Stimulated activated CD4-positive, alpha-beta T cell treated with anti-CD3 and anti-CD28 coated beads, Interleukin-4, amount 100 ng/mL, for 4 hours (primary cell): ENCODE measurements around the gene PLA2G4B.

Source experiments
- DNase-seq, 2 experiments: peaks; one replicate each; pipeline ENCODE4 v3.0.0-alpha.2; 2020

PLA2G4B gene

GRCh38 chr15:41838400-41838897 lies at the start of gene PLA2G4B:
TSS of gene PLA2G4B (plus strand) at chr15:41838847. CDS start at chr15:41838914, 67 bp downstream.
- DNase-seq, result no peak

DNA sequence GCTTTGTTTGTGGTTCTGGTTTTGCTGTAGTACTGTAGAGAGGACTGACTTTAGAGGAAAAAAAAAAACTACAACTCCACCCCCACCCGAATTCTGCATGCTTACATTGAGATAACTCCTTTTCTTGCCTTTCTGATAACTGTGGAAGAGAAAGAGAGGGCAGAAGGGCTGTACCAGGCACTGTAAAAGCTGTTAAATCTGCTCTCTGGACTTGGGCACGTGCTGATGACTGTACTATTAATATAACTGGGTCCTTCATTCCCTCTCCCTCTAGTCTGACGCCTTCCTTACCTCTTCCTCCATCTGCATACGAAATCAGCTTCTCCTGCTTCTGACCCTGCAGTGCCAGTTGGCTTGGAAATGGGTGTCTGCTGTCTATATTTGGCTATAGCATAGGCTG lies 49.4 kb upstream of the PLA2G4B start:
- no peak for DNase-seq

- DNase-seq, result no peak
Observed at GRCh38 chr15:41789662-41790061, 49.0 kb upstream of the PLA2G4B start.

GRCh38 chr15:41790169-41790568 lies 48.5 kb upstream of the PLA2G4B start:
- no peak for DNase-seq

DNA sequence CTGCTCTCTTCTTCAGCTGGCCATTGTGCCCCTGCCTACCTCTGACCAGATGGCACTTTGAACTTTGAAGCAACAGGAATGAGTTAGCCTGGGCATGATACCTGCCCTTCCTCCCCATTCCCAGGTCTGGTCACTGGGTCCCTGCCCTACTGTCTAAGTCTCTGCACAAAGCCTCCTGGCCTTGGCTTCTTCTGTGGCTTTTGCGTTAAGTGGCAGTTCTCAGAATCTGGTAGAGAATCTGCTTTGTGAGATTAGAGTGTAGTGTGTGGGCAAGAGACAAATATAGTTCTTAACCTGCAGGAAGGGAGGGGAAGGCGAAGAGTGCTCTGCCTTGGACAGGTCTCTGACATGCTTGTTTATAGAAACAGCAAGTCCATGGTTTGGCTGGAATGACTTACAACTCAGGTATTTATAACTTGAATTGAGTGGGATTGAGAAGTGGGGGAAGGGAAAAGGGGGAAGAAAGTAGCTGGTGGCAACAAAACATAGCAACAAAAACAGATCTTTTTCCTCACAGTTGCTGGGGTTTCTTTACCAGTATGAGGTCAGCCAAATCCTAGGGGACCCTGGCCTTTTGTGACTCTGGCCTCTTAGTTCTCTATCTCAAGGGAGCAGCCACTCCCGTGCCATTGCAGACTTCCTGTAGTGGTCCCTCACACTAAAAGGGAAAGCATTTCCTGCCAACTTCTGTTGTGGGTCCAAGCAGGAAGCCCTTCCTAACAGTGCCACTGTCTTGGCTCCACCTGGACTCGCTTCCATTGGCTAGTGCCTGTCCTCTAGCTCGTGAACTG lies 47.7 kb upstream of the PLA2G4B start:
- no peak for DNase-seq

GRCh38 chr15:41791547-41791937 lies 47.1 kb upstream of the PLA2G4B start:
- DNase-seq, result no peak

DNA sequence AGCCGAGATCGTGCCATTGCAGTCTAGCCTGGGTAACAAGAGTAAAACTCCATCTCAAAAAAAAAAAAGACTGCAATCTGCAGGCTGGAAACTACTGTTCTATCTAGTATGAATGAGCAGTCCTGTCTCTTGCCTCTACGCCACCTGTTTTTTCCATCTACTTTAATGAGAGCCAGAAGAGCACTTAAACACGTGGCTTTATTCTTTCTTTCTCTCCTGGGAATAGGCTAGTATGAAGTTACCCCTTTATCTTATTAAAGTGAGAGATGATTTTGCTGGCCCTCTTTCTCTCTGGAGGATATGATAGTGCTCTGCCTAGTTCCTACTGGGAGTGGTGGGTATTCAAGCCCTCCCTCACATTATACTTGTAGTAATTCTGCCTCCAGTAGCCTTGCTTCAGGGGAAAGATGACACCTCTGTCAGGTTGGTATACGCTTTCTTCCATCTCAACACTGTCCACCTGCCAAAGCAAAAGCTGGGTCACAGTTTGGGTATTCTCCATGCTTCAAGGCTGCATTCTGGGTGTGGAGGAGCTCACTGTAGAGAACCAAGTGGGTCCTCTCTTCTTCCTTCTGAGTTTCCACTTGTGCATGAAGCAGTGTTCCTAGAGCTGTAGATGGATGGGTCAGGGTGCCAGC lies 46.5 kb upstream of the PLA2G4B start:
- DNase-seq, result no peak

DNA sequence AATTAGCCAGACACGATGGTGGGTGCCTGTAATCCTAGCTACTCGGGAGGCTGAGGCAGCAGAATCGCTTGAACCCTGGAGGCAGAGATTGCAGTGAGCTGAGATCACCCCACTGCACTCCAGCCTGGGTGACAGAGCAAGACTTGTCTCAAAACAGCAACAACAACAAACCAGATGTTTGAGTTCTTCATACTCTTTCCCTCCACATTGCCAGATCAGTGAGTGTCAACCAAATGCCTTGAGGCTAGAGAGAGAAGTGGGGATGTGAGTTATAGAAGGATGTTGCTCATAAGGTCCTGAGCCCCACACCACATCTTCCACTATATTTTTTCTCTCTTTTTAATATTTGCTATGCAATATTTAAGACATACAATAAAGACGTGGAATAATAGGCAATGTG lies 44.6 kb upstream of the PLA2G4B start:
- no peak for DNase-seq

- DNase-seq, result no peak
Observed at GRCh38 chr15:41795996-41796856, 42.4 kb upstream of the PLA2G4B start.

DNA sequence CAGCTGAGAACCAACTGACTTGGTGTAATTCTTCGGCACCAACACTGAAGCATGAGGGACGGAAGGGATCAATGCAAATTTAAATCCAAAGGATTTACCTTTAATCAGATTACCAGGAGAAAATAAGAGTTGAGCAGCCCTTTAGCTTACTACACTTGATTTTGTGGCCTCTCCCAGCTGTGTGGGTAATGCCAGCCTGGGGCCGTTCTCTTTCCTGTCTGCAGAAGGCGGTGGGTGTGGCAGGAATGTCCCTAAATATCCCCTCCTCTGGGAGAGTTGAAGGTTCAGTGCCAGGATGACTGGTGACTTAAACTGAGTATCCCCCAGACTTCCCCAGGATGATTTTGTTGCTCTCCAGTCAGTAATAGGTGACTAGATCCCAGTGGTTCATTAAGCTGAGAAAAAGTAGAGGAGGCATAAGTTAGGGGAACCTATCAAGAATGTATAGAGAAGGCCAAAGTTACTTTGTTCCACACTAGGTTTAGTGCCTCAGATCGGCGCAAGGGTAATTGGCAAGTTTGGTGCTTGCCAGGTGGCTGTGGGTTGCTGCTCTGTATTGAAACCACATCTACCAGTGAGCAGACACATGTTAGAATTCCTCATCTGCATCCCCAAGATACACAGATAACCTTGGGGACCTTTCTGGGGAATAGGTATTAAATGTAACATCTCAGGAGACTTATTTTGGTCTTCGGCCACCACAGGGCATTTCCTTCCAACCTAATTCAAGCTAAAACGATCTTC lies 41.3 kb upstream of the PLA2G4B start:
- DNase-seq, result no peak

- DNase-seq, result no peak
Observed at GRCh38 chr15:41798607-41799487, 39.8 kb upstream of the PLA2G4B start.

DNA sequence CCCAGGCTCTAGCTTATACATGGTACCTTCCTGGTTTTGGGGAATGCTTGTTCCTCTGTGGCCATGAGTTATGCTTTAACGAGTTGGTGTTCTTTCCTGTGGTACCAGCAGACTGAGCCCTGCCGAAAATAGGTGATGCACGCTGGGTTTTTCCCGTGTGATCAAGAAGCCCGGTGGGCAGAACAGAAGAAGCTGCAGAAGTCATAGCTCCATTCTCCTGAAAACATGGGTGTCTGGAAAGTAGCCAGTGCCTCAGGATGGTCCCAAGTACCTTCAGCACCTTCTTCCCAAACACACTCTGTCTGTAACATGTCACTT lies 39.2 kb upstream of the PLA2G4B start:
- DNase-seq, result no peak

GRCh38 chr15:41801185-41801584 lies 37.5 kb upstream of the PLA2G4B start:
- DNase-seq, result no peak

- no peak for DNase-seq
Observed at GRCh38 chr15:41801850-41802455, 36.7 kb upstream of the PLA2G4B start.

DNA sequence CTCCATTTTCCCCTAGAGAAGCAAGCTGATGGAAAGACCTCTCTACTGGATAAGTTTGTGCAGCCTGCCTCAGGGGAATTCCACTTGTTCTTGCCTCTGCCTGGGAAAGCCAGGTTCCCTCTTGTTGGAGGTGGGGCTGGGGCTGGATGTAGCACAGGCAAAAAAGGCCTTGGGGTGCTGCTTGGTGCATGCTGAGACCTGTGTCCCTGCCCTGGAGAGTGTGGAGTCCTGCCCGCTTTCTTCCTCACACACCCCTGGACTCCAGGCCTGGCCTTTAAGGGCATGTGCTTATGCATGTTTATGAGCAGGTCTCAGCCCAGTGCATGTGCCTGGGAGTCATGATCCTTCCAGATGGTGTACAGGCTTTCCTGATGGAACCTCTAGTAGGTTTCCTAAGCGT lies 34.3 kb upstream of the PLA2G4B start:
- no peak for DNase-seq

DNA sequence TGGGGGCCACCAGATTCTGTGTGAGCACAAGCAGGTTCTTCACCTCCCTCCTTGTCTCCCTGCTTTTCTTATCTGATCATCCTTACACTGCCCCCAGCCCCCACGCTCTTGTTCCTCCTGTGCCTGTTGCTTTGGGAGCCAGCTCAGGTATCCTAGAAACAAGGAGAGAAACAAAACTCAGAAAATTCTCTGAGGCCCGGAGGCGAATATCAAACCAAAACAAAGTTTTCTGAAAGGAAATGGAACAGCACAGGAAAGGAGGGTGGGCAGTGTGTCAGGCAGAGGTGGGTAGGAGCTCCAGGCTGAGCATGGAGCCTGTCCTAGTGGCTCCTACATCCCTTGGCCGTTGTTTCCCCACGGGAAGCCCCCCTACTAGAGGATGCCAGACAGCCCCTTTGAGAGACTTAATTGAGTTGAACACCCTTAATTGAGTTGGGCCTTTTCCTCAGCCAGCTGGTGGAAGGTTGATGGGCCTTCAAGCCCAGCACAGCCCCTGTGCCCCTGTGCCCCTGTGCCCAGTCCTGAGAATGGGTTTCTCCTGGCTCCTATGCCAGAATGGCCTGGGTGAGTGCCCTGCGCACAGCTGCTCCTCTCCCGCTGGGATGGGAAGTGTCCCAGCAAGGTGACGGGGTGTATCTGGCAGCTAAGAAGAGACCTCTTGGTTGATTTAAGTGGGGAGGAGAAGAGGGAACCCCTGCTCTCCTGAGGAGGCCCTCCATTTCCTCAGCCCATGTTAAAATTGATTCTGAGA lies 33.6 kb upstream of the PLA2G4B start:
- DNase-seq, result no peak

DNA sequence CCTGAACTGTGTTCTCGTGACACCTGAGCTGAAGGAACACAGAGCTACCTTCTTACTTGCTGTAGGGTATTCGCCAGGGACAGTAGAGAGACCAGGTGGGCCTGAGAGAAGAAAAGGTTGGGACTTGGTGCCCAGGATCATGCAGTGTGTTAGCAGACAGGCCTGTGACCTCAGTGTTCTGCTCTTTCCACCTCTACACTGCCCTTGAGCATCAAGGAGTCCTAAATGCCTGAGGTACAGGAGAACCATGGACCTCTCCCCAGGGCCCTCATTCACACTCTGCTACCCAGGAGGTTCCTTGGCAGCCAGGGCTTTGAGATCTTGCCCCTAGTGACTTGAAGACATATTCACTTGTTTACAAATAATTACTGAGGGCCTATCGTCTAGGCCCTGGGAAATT lies 32.9 kb upstream of the PLA2G4B start:
- DNase-seq, result no peak

DNA sequence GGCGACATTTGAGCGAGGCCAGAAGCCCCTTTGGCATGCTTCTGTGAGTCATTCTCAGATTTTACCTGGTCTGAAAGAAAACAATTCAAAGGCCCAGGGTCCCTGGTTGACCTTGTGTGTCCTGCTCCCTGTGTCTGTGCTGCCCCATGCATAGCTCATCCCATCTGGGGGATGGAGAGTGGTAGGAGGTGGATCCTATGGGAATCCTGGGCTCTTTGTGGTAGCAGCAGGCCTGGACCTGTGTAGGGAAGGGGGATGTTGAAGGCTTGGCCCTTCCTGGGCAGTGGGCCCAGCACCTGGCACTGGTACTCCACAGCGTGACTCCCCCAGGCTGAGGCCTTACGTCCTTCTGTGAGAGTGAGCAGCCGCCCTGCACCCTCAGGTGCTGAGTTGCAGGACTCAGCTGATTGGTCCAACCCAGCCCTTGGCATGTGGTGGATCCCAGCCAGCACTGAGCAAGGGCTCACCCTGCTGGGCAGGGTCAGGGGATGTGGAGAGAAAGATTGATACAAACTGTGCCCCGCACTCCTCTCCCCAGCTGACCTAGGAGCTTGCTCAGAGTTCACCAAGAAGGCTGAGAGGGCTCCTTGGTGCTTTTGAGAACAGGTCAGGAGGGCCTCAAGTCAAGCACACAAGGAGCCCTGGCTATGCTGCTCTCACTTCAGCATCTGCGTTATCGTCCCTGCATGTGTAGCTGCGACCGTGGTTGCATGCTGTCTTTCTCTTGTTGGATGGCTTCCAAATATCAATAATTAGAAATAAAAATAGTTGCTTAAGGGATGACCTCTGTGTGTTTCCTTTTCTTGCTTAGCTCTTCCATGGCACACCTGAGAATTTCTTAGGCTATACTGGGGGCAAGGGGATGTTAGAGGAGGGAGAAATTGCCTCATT lies 32.1 kb upstream of the PLA2G4B start:
- DNase-seq, result no peak

- DNase-seq, result no peak
Observed at GRCh38 chr15:41809121-41809520, 29.5 kb upstream of the PLA2G4B start.
